Prostate gland (tissue), 2 donors: ENCODE measurements around the gene GALNT5.

Experiments used
- POLR2A ChIP-seq: fragments of 450-650 bp; IDR thresholded peaks from one replicate; pipeline ENCODE4 v1.6.1; 2016; ENCODE audit warnings: antibody characterized with exemption, mild to moderate bottlenecking
- TF ChIP-seq, protein P1 (sequence below), 4 experiments: fragments of 200-600 bp in 2 of 4; fragments of 450-650 bp in 2 of 4; sonication (generic) in 2 of 4; IDR thresholded peaks; 1 replicate in 3 of 4; 2 replicates in 1 of 4; pipeline ENCODE4 v1.5.1; 2016 to 2019; ENCODE audit warnings: antibody characterized with exemption in 4 of 4, mild to moderate bottlenecking in 2 of 4, moderate library complexity in 2 of 4

DNA sequence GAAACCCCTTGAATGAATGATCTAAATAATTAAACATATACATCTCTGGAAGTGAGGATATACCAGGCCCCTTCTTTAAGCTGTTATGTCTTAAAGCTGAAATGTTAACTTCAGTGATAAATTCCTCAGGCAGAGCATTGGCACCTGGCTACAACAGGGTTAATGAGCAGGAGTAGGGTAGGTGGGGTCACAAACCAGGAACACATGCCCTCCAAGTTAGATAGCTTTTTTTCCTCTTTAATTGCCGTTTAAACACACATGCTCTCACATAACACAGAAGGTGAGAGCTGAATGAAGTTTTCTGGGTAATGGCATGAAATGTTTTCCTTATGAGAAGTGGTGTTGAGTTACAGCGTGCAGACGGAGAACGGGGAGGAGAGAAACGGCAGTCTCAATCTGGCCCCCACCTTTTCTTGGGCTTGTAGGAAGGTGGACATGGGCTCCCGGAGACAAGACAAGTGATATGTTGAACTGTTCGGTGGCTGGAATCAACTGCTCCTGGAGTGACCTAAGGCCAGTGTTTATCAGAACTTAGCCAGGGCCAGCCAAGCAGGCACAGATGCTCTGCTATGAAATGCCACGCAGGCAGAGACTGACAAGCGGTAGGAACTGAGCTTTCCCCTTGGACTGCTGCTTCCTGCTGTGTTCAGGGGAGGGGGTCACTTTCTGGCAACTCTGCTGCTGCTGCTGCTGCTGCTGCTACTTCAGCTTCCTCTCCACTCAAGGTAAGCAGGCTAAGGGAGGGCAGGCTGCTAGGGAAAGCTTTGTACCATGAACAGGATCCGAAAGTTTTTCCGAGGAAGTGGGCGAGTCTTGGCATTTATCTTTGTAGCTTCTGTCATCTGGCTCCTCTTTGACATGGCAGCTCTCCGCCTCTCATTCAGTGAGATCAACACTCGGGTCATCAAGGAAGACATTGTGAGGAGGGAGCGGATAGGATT lies at the start of gene GALNT5:
- TF ChIP-seq, protein P1, sequence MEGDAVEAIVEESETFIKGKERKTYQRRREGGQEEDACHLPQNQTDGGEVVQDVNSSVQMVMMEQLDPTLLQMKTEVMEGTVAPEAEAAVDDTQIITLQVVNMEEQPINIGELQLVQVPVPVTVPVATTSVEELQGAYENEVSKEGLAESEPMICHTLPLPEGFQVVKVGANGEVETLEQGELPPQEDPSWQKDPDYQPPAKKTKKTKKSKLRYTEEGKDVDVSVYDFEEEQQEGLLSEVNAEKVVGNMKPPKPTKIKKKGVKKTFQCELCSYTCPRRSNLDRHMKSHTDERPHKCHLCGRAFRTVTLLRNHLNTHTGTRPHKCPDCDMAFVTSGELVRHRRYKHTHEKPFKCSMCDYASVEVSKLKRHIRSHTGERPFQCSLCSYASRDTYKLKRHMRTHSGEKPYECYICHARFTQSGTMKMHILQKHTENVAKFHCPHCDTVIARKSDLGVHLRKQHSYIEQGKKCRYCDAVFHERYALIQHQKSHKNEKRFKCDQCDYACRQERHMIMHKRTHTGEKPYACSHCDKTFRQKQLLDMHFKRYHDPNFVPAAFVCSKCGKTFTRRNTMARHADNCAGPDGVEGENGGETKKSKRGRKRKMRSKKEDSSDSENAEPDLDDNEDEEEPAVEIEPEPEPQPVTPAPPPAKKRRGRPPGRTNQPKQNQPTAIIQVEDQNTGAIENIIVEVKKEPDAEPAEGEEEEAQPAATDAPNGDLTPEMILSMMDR (IDR thresholded peaks at IDR 0.05): no peak
- peak; percentile 24 for TF ChIP-seq POLR2A
